ENCODE results near the gene LRRTM3.

The LRRTM3 gene

GRCh38 chr10:66929375-66929774 is 3.5 kb downstream of the LRRTM3 start:
- TF ChIP-seq, protein P1, sequence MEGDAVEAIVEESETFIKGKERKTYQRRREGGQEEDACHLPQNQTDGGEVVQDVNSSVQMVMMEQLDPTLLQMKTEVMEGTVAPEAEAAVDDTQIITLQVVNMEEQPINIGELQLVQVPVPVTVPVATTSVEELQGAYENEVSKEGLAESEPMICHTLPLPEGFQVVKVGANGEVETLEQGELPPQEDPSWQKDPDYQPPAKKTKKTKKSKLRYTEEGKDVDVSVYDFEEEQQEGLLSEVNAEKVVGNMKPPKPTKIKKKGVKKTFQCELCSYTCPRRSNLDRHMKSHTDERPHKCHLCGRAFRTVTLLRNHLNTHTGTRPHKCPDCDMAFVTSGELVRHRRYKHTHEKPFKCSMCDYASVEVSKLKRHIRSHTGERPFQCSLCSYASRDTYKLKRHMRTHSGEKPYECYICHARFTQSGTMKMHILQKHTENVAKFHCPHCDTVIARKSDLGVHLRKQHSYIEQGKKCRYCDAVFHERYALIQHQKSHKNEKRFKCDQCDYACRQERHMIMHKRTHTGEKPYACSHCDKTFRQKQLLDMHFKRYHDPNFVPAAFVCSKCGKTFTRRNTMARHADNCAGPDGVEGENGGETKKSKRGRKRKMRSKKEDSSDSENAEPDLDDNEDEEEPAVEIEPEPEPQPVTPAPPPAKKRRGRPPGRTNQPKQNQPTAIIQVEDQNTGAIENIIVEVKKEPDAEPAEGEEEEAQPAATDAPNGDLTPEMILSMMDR (IDR thresholded peaks at IDR 0.05; ENCODE audit: borderline replicate concordance, insufficient read depth, low read depth, low read length): no peak
- no peak overlapping the region for H3K4me3 ChIP-seq (ENCODE audit: low read depth, low read length)

GRCh38 chr10:66931340-66931948 is 5.6 kb downstream of the LRRTM3 start:
- TF ChIP-seq, protein P1 (IDR thresholded peaks at IDR 0.05; ENCODE audit: borderline replicate concordance, insufficient read depth, low read depth, low read length): peak; percentile 49; the same call in 1 of the 2 replicates
- H3K4me3 ChIP-seq (ENCODE audit: low read depth, low read length): no peak overlapping the region

- TF ChIP-seq, protein P1 (IDR thresholded peaks at IDR 0.05; ENCODE audit: borderline replicate concordance, insufficient read depth, low read depth, low read length): no peak
- H3K4me3 ChIP-seq (ENCODE audit: low read depth, low read length): no peak overlapping the region
These were observed 6.1 kb downstream of the LRRTM3 start for GRCh38 chr10:66931949-66932343.

DNA sequence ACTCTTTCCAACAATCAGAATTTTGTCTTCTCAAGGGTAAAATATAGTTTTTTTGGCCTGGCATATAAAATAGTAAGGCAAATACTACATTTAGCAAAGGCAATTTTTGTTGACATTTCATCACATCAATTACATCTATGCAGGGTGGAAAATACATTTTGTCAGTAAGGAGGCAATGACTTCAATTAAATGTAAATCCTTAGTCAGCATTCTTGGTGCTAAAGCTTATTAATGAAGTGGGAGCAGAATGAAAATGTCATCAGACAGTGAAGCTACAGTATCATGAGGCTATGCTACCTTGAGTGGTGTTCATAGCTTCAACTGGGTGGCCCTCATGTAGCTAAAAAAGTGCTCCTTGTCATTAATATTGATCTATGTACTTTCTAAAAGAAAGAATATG is 8.9 kb downstream of the LRRTM3 start:
- TF ChIP-seq, protein P1 (IDR thresholded peaks at IDR 0.05; ENCODE audit: borderline replicate concordance, insufficient read depth, low read depth, low read length): no peak
- H3K4me3 ChIP-seq (ENCODE audit: low read depth, low read length): no peak overlapping the region

GRCh38 chr10:66940965-66941364 is 15.1 kb downstream of the LRRTM3 start:
- no peak overlapping the region for H3K4me3 ChIP-seq (ENCODE audit: low read depth, low read length)
- TF ChIP-seq, protein P1 (IDR thresholded peaks at IDR 0.05; ENCODE audit: borderline replicate concordance, insufficient read depth, low read depth, low read length): no peak

- TF ChIP-seq, protein P1 (IDR thresholded peaks at IDR 0.05; ENCODE audit: borderline replicate concordance, insufficient read depth, low read depth, low read length): no peak
- H3K4me3 ChIP-seq (ENCODE audit: low read depth, low read length): no peak overlapping the region
These were observed 15.7 kb downstream of the LRRTM3 start for GRCh38 chr10:66941491-66941890.

DNA sequence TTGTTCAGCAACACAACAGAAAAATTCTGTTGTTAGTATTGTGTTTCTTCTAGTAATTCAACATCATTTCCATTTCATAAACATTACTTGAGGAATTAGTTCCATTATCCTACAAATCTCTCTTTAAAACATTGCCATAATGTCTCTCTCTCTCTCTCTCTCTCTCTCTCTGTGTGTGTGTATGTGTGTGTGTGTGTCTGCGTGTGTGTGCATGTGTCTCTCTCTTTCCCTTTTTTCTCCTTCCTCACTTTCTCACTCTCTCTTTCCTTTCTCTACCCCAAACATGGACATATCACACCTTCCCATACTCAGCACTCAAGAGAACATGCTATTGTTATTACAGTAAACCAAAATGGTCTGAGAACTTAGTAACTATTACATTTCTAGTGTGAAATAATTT is 16.6 kb downstream of the LRRTM3 start:
- H3K4me3 ChIP-seq (ENCODE audit: low read depth, low read length): no peak overlapping the region
- TF ChIP-seq, protein P1 (IDR thresholded peaks at IDR 0.05; ENCODE audit: borderline replicate concordance, insufficient read depth, low read depth, low read length): no peak
